K562 (cell line): ENCODE measurements around the gene ERMARD. TPM values are rescaled to one million over a fixed set of nuclear protein-coding genes. Genes with fewer than 3 reads are reported as not detected.

Experiments
- ATF3 ChIP-seq, 2 experiments: fragments of 450-650 bp in 1 of 2; sonication (generic) in 1 of 2; formaldehyde crosslinking in 1 of 2; IDR thresholded peaks in 1 of 2; conservative IDR thresholded peaks in 1 of 2; 2 replicates each; pipeline versions ENCODE4 v1.6.1 to v1.8.1; 2016 to 2023; ENCODE audit warnings: mild to moderate bottlenecking in 2 of 2, moderate library complexity in 2 of 2, inconsistent platforms in 1 of 2, missing genetic modification reagents in 1 of 2
- ATF6 ChIP-seq: sonication (generic); formaldehyde crosslinking; IDR thresholded peaks from 2 replicates; pipeline ENCODE4 v1.4.0; 2020; ENCODE audit warnings: mild to moderate bottlenecking, missing genetic modification reagents
- BRF1 ChIP-seq: IDR thresholded peaks from 3 replicates; pipeline ENCODE4 v1.6.1; 2011; ENCODE audit warnings: borderline replicate concordance, mild to moderate bottlenecking; ENCODE audit not compliant: insufficient read length; ENCODE audit errors: extremely low read depth
- CBX5 ChIP-seq: IDR thresholded peaks from 2 replicates; pipeline ENCODE4 v1.6.1; 2014; ENCODE audit warnings: low read depth, borderline replicate concordance
- HMG20B ChIP-seq: fragments of 250-450 bp; sonication (Bioruptor Pico); IDR thresholded peaks from 2 replicates; pipeline ENCODE4 v1.5.0; 2021; ENCODE audit warnings: mild to moderate bottlenecking
- MBD1 ChIP-seq: fragments of 250-450 bp; sonication (Bioruptor Pico); IDR thresholded peaks from 2 replicates; pipeline ENCODE4 v1.8.0; 2022; ENCODE audit warnings: inconsistent platforms
- MCM7 ChIP-seq, 2 experiments: fragments of 450-650 bp; IDR thresholded peaks; 2 replicates each; pipeline ENCODE4 v1.6.1; 2016 to 2018
- MXI1 ChIP-seq: IDR thresholded peaks from 2 replicates; pipeline ENCODE4 v1.6.1; 2011; ENCODE audit warnings: low read depth, mild to moderate bottlenecking, improper control_type of control experiment, low read length
- RB1 ChIP-seq: fragments of 450-650 bp; IDR thresholded peaks from 2 replicates; pipeline ENCODE4 v1.6.1; 2017; ENCODE audit warnings: low read depth, mild to moderate bottlenecking
- RBFOX2 ChIP-seq: fragments of 200-400 bp; formaldehyde crosslinking; IDR thresholded peaks from 2 replicates; pipeline ENCODE4 v1.6.1; 2017; ENCODE audit warnings: low read depth, mild to moderate bottlenecking, low read length, moderate library complexity
- SIRT6 ChIP-seq: IDR thresholded peaks from one replicate; pipeline ENCODE4 v1.6.1; 2012; ENCODE audit warnings: low read depth, mild to moderate bottlenecking, control low read depth, inconsistent platforms, low read length, moderate library complexity
- SRSF7 ChIP-seq: fragments of 200-400 bp; formaldehyde crosslinking; optimal IDR thresholded peaks from 2 replicates; pipeline ENCODE3; 2017; ENCODE audit warnings: mild to moderate bottlenecking, low read depth, low read length
- TAF1 ChIP-seq: IDR thresholded peaks from 2 replicates; pipeline ENCODE4 v1.6.1; 2011; ENCODE audit warnings: mild to moderate bottlenecking, low read length, moderate library complexity; ENCODE audit not compliant: insufficient read depth, control insufficient read depth, severe bottlenecking; ENCODE audit errors: extremely low read depth
- TAL1 ChIP-seq: fragments of 450-650 bp; IDR thresholded peaks from 2 replicates; pipeline ENCODE4 v1.6.1; 2016; ENCODE audit warnings: mild to moderate bottlenecking
- TEAD4 ChIP-seq, 2 experiments: sonication (generic) in 1 of 2; formaldehyde crosslinking in 1 of 2; IDR thresholded peaks; 2 replicates each; pipeline versions ENCODE4 v1.6.1 to v1.8.0; 2012 to 2022; ENCODE audit warnings: borderline replicate concordance in 1 of 2, inconsistent platforms in 1 of 2, low read length in 1 of 2, mild to moderate bottlenecking in 1 of 2, missing genetic modification reagents in 1 of 2
- ZMIZ1 ChIP-seq, 2 experiments: fragments of 150-350 bp in 1 of 2; IDR thresholded peaks; 2 replicates each; pipeline ENCODE4 v1.6.1; 2012 to 2016; ENCODE audit warnings: low read depth in 2 of 2, low read length in 2 of 2, mild to moderate bottlenecking in 1 of 2, moderate library complexity in 1 of 2
- ZNF124 ChIP-seq: sonication (generic); formaldehyde crosslinking; IDR thresholded peaks from 2 replicates; pipeline ENCODE4 v1.8.1; 2022; ENCODE audit warnings: missing genetic modification reagents
- ZNF644 ChIP-seq: fragments of 200-800 bp; sonication (Bioruptor generic); IDR thresholded peaks from 2 replicates; pipeline ENCODE4 v1.6.1; 2016; ENCODE audit warnings: low read depth, missing genetic modification characterization, missing compliant biosample characterization
- polyA plus RNA-seq, 8 experiments: library from polyadenylated mRNA; depleted of rRNA in 4 of 8; stranded (reverse) in 5 of 8; unstranded in 3 of 8; fragments of >200 nt; fragmentation: Nextera tagmentation in 2 of 8; fragmentation: Illumina TruSeq in 1 of 8; extraction: Ambion mirVana in 2 of 8; extraction: Trizol in 1 of 8; gene quantifications; 2 replicates each; pipeline versions ENCODE4 v1.2.1 to v1.2.3, GENCODE V29; 2011 to 2014; ENCODE audit warnings: inconsistent platforms in 1 of 8, missing spikeins in 1 of 8
- total RNA-seq, 7 experiments: library from RNA; depleted of rRNA in 6 of 7; stranded (reverse); fragments of >200 nt in 6 of 7; fragmentation: Illumina TruSeq in 2 of 7; extraction: Trizol in 2 of 7; gene quantifications; 2 replicates each; pipeline versions ENCODE4 v1.2.1 to v1.2.3, GENCODE V29; 2011 to 2021; ENCODE audit warnings: low replicate concordance in 1 of 7

ERMARD gene
- total and polyA plus RNA-seq, 9 of the 15 experiments (the other 6 are each of a cell fraction or from before 2014, with no cell fraction given), result 14.5 to 68.6 (median 27.7) TPM

- peak; percentile 30; the same call in 1 of the 2 replicates for TF ChIP-seq ATF6
- no peak for TF ChIP-seq MBD1 (CRISPR knock-in tag)
- no peak for TF ChIP-seq SRSF7
- no peak for TF ChIP-seq TAL1
- no peak for TF ChIP-seq ATF3 (IDR thresholded peaks at IDR 0.05)
- peak; percentile 62; the same call in 1 of the 2 replicates for TF ChIP-seq ATF3 (CRISPR knock-in tag; conservative IDR thresholded peaks at IDR 0.05)
- peak; percentile 38; the same call in 1 of the 2 replicates for TF ChIP-seq HMG20B (CRISPR knock-in tag)
- TF ChIP-seq TEAD4 (IDR thresholded peaks at IDR 0.05; ENCODE audit: low read length), result no peak
- no peak for TF ChIP-seq TEAD4 (CRISPR knock-in tag; IDR thresholded peaks at IDR 0.05; ENCODE audit: borderline replicate concordance)
- no peak; a peak in 2 of 4 replicates for TF ChIP-seq ZMIZ1 (IDR thresholded peaks at IDR 0.05; ENCODE audit: low read depth in 2 of 2, low read length in 2 of 2)
- no peak for TF ChIP-seq BRF1
- TF ChIP-seq CBX5, result no peak
- TF ChIP-seq ZNF124 (CRISPR knock-in tag), result no peak
- TF ChIP-seq SIRT6, result no peak
- TF ChIP-seq MXI1, result peak; percentile 95
- TF ChIP-seq TAF1, result peak; percentile 86
- no peak for TF ChIP-seq ZNF644 (tag)
- peak; percentile 52 for TF ChIP-seq RB1
- TF ChIP-seq MCM7 (IDR thresholded peaks at IDR 0.05), result no peak
- peak; percentile 99 for TF ChIP-seq RBFOX2
Measured at GRCh38 chr6:169701954-169702839, 49.2 kb upstream of the ERMARD start, which contains the start of the genes C6orf120 and WDR27 (continued).
